ENCODE data around the gene RNLS.

- TF ChIP-seq POLR2A (IDR thresholded peaks at IDR 0.05) (no peak), POLR2AphosphoS5 (IDR thresholded peaks at IDR 0.05; ENCODE audit: insufficient read depth in 1 of 2, low read depth in 1 of 2) (no peak), CTCF (IDR thresholded peaks at IDR 0.05) (no peak)
Observed at GRCh38 chr10:88243202-88243744, 339.8 kb downstream of the RNLS start.

All from vagina (tissue), 2 donors.